HEK293 (cell line): ENCODE measurements around the gene CDH23.
A peak's percentile ranks its signal among the peaks of the same experiment; 100 is the strongest.

Experiments
- CTCF ChIA-PET: fragments of 350-600 bp; formaldehyde crosslinking; extraction: SDS; loops from one replicate; lab custom pipeline; 2021; ENCODE audit warnings: antibody characterized with exemption; lab: Yijun Ruan, JAX
- POLR2A ChIA-PET: fragments of 300-600 bp; formaldehyde crosslinking; extraction: SDS; loops from one replicate; lab custom pipeline; 2020; ENCODE audit warnings: antibody characterized with exemption, inconsistent platforms; lab: Yijun Ruan, JAX
- H3K27ac ChIP-seq: fragments of 200-500 bp; sonication (Bioruptor generic); 2 replicates; pipeline ENCODE4 v1.5.1; 2014; ENCODE audit warnings: low read depth, low read length, control low read depth, inconsistent platforms; ENCODE audit errors: extremely low read depth
- H3K36me3 ChIP-seq, 2 experiments: fragments of 200-500 bp in 1 of 2; sonication (Bioruptor generic) in 1 of 2; 1 replicate in 1 of 2; 2 replicates in 1 of 2; pipeline ENCODE4 v1.5.1; 2014 to 2017; ENCODE audit warnings: inconsistent platforms in 2 of 2, low read length in 2 of 2; ENCODE audit not compliant: control insufficient read depth in 2 of 2, insufficient read depth in 1 of 2
- H3K4me1 ChIP-seq: fragments of 200-500 bp; sonication (Bioruptor generic); 2 replicates; pipeline ENCODE4 v1.5.1; 2014; ENCODE audit warnings: mild to moderate bottlenecking, low read length, inconsistent platforms; ENCODE audit not compliant: control insufficient read depth, insufficient read depth
- H3K4me3 ChIP-seq: 2 replicates; pipeline ENCODE4 v1.5.1; 2011; ENCODE audit warnings: low read depth, mild to moderate bottlenecking, control low read depth, low read length, moderate library complexity
- H3K9me3 ChIP-seq: fragments of 200-500 bp; sonication (Bioruptor generic); 2 replicates; pipeline ENCODE4 v1.5.1; 2014; ENCODE audit warnings: low read depth, low read length, inconsistent platforms; ENCODE audit not compliant: control insufficient read depth, insufficient read depth
- GLI4 ChIP-seq: fragments of 450-650 bp; formaldehyde crosslinking; IDR thresholded peaks from 2 replicates; pipeline ENCODE4 v1.5.1; 2016; ENCODE audit warnings: missing biosample characterization, missing genetic modification characterization
- GLIS1 ChIP-seq: fragments of 450-650 bp; formaldehyde crosslinking; IDR thresholded peaks from 2 replicates; pipeline ENCODE4 v1.5.1; 2016; ENCODE audit warnings: missing biosample characterization, missing genetic modification characterization
- IKZF3 ChIP-seq: fragments of 450-650 bp; IDR thresholded peaks from 2 replicates; pipeline ENCODE4 v1.5.0; 2018; ENCODE audit warnings: missing biosample characterization, mild to moderate bottlenecking, missing genetic modification characterization, moderate library complexity
- PRDM10 ChIP-seq: fragments of 450-650 bp; formaldehyde crosslinking; IDR thresholded peaks from 2 replicates; pipeline ENCODE4 v1.5.1; 2016; ENCODE audit warnings: missing biosample characterization, missing genetic modification characterization
- SETDB1 ChIP-seq: IDR thresholded peaks from one replicate; pipeline ENCODE4 v1.6.1; 2017; ENCODE audit warnings: mild to moderate bottlenecking, low read length, moderate library complexity, mixed read lengths; ENCODE audit not compliant: insufficient read length
- ZBTB17 ChIP-seq: fragments of 450-650 bp; formaldehyde crosslinking; IDR thresholded peaks from 2 replicates; pipeline ENCODE4 v1.5.1; 2016; ENCODE audit warnings: missing biosample characterization, missing genetic modification characterization
- ZFP69B ChIP-seq: fragments of 450-650 bp; formaldehyde crosslinking; IDR thresholded peaks from 2 replicates; pipeline ENCODE4 v1.5.1; 2016; ENCODE audit warnings: missing biosample characterization, missing genetic modification characterization
- ZIC2 ChIP-seq: fragments of 450-650 bp; formaldehyde crosslinking; IDR thresholded peaks from 2 replicates; pipeline ENCODE4 v1.5.1; 2016; ENCODE audit warnings: missing biosample characterization, missing genetic modification characterization
- ZNF175 ChIP-seq: fragments of 450-650 bp; formaldehyde crosslinking; IDR thresholded peaks from 2 replicates; pipeline ENCODE4 v1.5.1; 2016; ENCODE audit warnings: missing biosample characterization, missing genetic modification characterization
- ZNF24 ChIP-seq: fragments of 450-650 bp; formaldehyde crosslinking; IDR thresholded peaks from 2 replicates; pipeline ENCODE4 v1.5.1; 2016; ENCODE audit warnings: missing biosample characterization, missing genetic modification characterization
- ZNF341 ChIP-seq: fragments of 450-650 bp; formaldehyde crosslinking; IDR thresholded peaks from 2 replicates; pipeline ENCODE4; 2016; ENCODE audit warnings: low read depth, missing biosample characterization, missing genetic modification characterization
- ZNF362 ChIP-seq: fragments of 450-650 bp; formaldehyde crosslinking; IDR thresholded peaks from 2 replicates; pipeline ENCODE4 v1.5.1; 2016; ENCODE audit warnings: missing biosample characterization, missing genetic modification characterization
- ZNF391 ChIP-seq: fragments of 450-650 bp; formaldehyde crosslinking; IDR thresholded peaks from 2 replicates; pipeline ENCODE4 v1.5.1; 2016; ENCODE audit warnings: low read depth, missing biosample characterization, missing genetic modification characterization, borderline replicate concordance
- ZNF488 ChIP-seq: fragments of 450-650 bp; formaldehyde crosslinking; IDR thresholded peaks from 2 replicates; pipeline ENCODE4 v1.5.1; 2016; ENCODE audit warnings: missing biosample characterization, missing genetic modification characterization
- ZNF510 ChIP-seq: fragments of 450-650 bp; formaldehyde crosslinking; IDR thresholded peaks from 2 replicates; pipeline ENCODE4 v1.5.1; 2018; ENCODE audit warnings: mild to moderate bottlenecking, missing genetic modification characterization, missing biosample characterization; ENCODE audit not compliant: insufficient replicate concordance
- ZNF596 ChIP-seq: fragments of 450-650 bp; IDR thresholded peaks from 2 replicates; pipeline ENCODE4 v1.5.0; 2018; ENCODE audit warnings: missing biosample characterization, mild to moderate bottlenecking, missing genetic modification characterization, moderate library complexity
- ZNF623 ChIP-seq: fragments of 450-650 bp; formaldehyde crosslinking; IDR thresholded peaks from 2 replicates; pipeline ENCODE4 v1.5.1; 2016; ENCODE audit warnings: missing biosample characterization, missing genetic modification characterization
- ZNF629 ChIP-seq: fragments of 450-650 bp; formaldehyde crosslinking; IDR thresholded peaks from 2 replicates; pipeline ENCODE4 v1.5.1; 2017; ENCODE audit warnings: missing biosample characterization, missing genetic modification characterization
- ZNF791 ChIP-seq: fragments of 450-650 bp; formaldehyde crosslinking; IDR thresholded peaks from 2 replicates; pipeline ENCODE4 v1.5.1; 2016; ENCODE audit warnings: missing biosample characterization, missing genetic modification characterization
- ZNF837 ChIP-seq: fragments of 450-650 bp; formaldehyde crosslinking; IDR thresholded peaks from 2 replicates; pipeline ENCODE4 v1.5.1; 2016; ENCODE audit warnings: missing biosample characterization, missing genetic modification characterization
- ZXDB ChIP-seq: fragments of 450-650 bp; formaldehyde crosslinking; IDR thresholded peaks from 2 replicates; pipeline ENCODE4 v1.5.1; 2016; ENCODE audit warnings: missing biosample characterization, missing genetic modification characterization

The CDH23 gene

GRCh38 chr10:71564194-71564820 lies 167.6 kb downstream of the CDH23 start (continued):
- TF ChIP-seq PRDM10 (no peak), ZIC2 (tag by site-specific recombination) (peak; percentile 21; the same call in 1 of the 2 replicates), ZBTB17 (no peak), ZXDB (tag by site-specific recombination) (no peak), ZNF341 (tag by site-specific recombination) (0 out of 2 replicates have a peak, but pooled peaks have one; percentile 17), ZNF837 (tag by site-specific recombination) (no peak), ZFP69B (tag by site-specific recombination) (no peak), IKZF3 (0 out of 2 replicates have a peak, but pooled peaks have one; percentile 28), SETDB1 (no peak), ZNF629 (tag by site-specific recombination) (no peak)

- peaks cover 4% of the 10 kb centered on the region for H3K4me1 ChIP-seq
- TF ChIP-seq PRDM10 (peak; percentile 32; the same call in 1 of the 2 replicates), GLIS1 (tag by site-specific recombination) (no peak)
- TF ChIP-seq, all 188 proteins: peak for 1
- CTCF ChIA-PET, result interaction anchor here (1.2 to 1.3 kb wide), 2 partner anchors 17 to 251 kb away, joined by 3 to 7 read pairs; no protein-coding TSS in a partner anchor
- Histone ChIP-seq H3K4me3 (no peak overlapping the region), H3K27ac (no peak overlapping the region), H3K9me3 (no peaks in the 10 kb centered on the region), H3K36me3 (no peaks in the 10 kb centered on the region)
- POLR2A ChIA-PET, result no interaction called here
These were observed 168.7 kb downstream of the CDH23 start for GRCh38 chr10:71565284-71566000.

GRCh38 chr10:71567006-71567405 lies 170.3 kb downstream of the CDH23 start:
- POLR2A ChIA-PET, result no interaction called here
- Histone ChIP-seq H3K36me3 (no peaks in the 10 kb centered on the region), H3K27ac (no peak overlapping the region), H3K4me3 (no peak overlapping the region), H3K4me1 (peaks cover 4% of the 10 kb centered on the region), H3K9me3 (no peaks in the 10 kb centered on the region)
- CTCF ChIA-PET, result interaction anchor here (0.5 to 5.8 kb wide), 5 partner anchors 42 to 252 kb away, joined by 3 to 86 read pairs (median 4); no protein-coding TSS in a partner anchor
- TF ChIP-seq ZNF175 (tag by site-specific recombination) (no peak), ZNF391 (tag by site-specific recombination) (no peak), ZFP69B (tag by site-specific recombination) (no peak), ZNF596 (tag by site-specific recombination) (no peak), ZNF510 (tag by site-specific recombination) (no peak), ZNF362 (tag by site-specific recombination) (no peak), ZNF488 (tag by site-specific recombination) (no peak), ZNF623 (no peak), ZNF341 (tag by site-specific recombination) (no peak), ZNF24 (tag by site-specific recombination) (no peak), GLI4 (no peak), ZNF791 (tag by site-specific recombination) (no peak)
